IPS DF 6.9 (cell line): Measurements from ENCODE around the gene TSSC4.

Source experiments
- DNase-seq: peaks from one replicate; pipeline ENCODE4 v3.0.0-alpha.2; 2013; ENCODE audit warnings: low read depth, low spot score
- H3K27ac ChIP-seq: one replicate; pipeline ENCODE4 v1.5.1; 2013; ENCODE audit warnings: low read length, control low read depth
- H3K27me3 ChIP-seq: 2 replicates; pipeline ENCODE4 v1.6.1; 2013; ENCODE audit warnings: mild to moderate bottlenecking, low read length; ENCODE audit not compliant: control insufficient read depth, insufficient read depth
- H3K36me3 ChIP-seq: 2 replicates; pipeline ENCODE4 v1.6.1; 2013; ENCODE audit warnings: low read length; ENCODE audit not compliant: control insufficient read depth, insufficient read depth
- H3K4me1 ChIP-seq: 2 replicates; pipeline ENCODE4 v1.6.1; 2013; ENCODE audit warnings: low read length; ENCODE audit not compliant: control insufficient read depth, insufficient read depth
- H3K4me3 ChIP-seq: 2 replicates; pipeline ENCODE4 v1.5.1; 2013; ENCODE audit warnings: mild to moderate bottlenecking, low read length
- H3K9me3 ChIP-seq: 2 replicates; pipeline ENCODE4 v1.6.1; 2013; ENCODE audit warnings: low read length, inconsistent platforms; ENCODE audit not compliant: control insufficient read depth, insufficient read depth
- WGBS: extraction: QIAGEN DNeasy Blood & Tissue Kit; methylation state at CpG from one replicate; pipeline ENCODE4 v1.1.7; 2013; ENCODE audit warnings: mixed read lengths, missing lambda C conversion rate; ENCODE audit not compliant: insufficient read length, insufficient coverage; 5-methylcytosine and 5-hydroxymethylcytosine counted together

TSSC4 gene

GRCh38 chr11:2387266-2387987 is 13.1 kb upstream of the TSSC4 start:
- no CpG with 5 or more reads among the region's 14 CpGs for whole genome bisulfite sequencing
- H3K27me3 ChIP-seq, result no peaks in the 10 kb centered on the region
- no peak overlapping the region for H3K4me3 ChIP-seq
- peaks cover 10% of the 10 kb centered on the region; the same call in 1 of the 2 replicates for H3K4me1 ChIP-seq
- H3K36me3 ChIP-seq, result peaks cover 10% of the 10 kb centered on the region; the same call in 1 of the 2 replicates
- H3K9me3 ChIP-seq, result no peaks in the 10 kb centered on the region
- no peak for DNase-seq
- H3K27ac ChIP-seq, result no peak overlapping the region

GRCh38 chr11:2388431-2389376 is 11.8 kb upstream of the TSSC4 start:
- no peaks in the 10 kb centered on the region for H3K9me3 ChIP-seq
- no peaks in the 10 kb centered on the region for H3K27me3 ChIP-seq
- H3K27ac ChIP-seq, result no peak overlapping the region
- WGBS, result no CpG with 5 or more reads among the region's 15 CpGs
- peaks cover 8% of the 10 kb centered on the region; the same call in 1 of the 2 replicates for H3K4me1 ChIP-seq
- DNase-seq, result no peak
- H3K4me3 ChIP-seq, result no peak overlapping the region
- peaks cover 10% of the 10 kb centered on the region; the same call in 1 of the 2 replicates for H3K36me3 ChIP-seq

GRCh38 chr11:2389377-2390026 is 11.0 kb upstream of the TSSC4 start:
- H3K27ac ChIP-seq, result no peak overlapping the region
- no peaks in the 10 kb centered on the region for H3K9me3 ChIP-seq
- DNase-seq, result no peak
- peaks cover 10% of the 10 kb centered on the region; the same call in 1 of the 2 replicates for H3K36me3 ChIP-seq
- H3K4me1 ChIP-seq, result peaks cover 6% of the 10 kb centered on the region; the same call in 1 of the 2 replicates
- H3K4me3 ChIP-seq, result no peak overlapping the region
- no CpG with 5 or more reads among the region's 14 CpGs for WGBS
- no peaks in the 10 kb centered on the region for H3K27me3 ChIP-seq

DNA sequence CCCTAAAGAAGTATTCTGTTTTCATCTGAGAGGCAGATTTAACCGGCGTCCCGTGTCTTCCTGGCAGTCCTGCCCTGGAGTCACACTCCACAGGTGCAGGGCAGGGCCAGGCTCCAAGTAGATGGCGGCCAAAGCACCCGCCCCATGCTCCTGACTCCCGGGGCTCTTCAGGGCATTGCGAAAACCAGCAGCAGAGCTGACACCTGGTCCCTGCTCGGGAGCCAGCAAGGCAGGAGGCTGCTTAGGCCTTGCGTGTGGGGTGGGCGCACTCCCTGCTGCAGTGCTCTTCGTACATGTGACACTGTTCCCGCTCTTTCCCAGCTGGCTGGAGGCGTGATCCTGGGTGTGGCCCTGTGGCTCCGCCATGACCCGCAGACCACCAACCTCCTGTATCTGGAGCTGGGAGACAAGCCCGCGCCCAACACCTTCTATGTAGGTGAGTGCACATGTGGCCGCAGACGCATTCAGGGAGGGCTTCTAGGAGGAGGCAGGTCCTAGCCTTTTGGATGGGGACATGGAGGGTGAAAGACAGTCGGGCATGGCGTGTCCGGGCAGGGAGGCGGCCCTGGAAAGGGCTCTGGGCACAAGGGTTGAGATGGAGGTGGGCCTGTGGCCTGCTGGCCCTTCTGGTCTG is 10.3 kb upstream of the TSSC4 start:
- Histone ChIP-seq H3K4me1 (peaks cover 6% of the 10 kb centered on the region; the same call in 1 of the 2 replicates), H3K9me3 (no peaks in the 10 kb centered on the region), H3K27ac (no peak overlapping the region), H3K27me3 (no peaks in the 10 kb centered on the region), H3K36me3 (peaks cover 10% of the 10 kb centered on the region; the same call in 1 of the 2 replicates), H3K4me3 (no peak overlapping the region)
- WGBS, result no CpG with 5 or more reads among the region's 23 CpGs
- no peak for DNase-seq

GRCh38 chr11:2390725-2391151 is 9.8 kb upstream of the TSSC4 start:
- Histone ChIP-seq H3K4me3 (no peak overlapping the region), H3K4me1 (peaks cover 6% of the 10 kb centered on the region; the same call in 1 of the 2 replicates), H3K36me3 (peaks cover 15% of the 10 kb centered on the region), H3K27ac (no peak overlapping the region), H3K9me3 (no peaks in the 10 kb centered on the region), H3K27me3 (no peaks in the 10 kb centered on the region)
- DNase-seq, result no peak
- WGBS, result no CpG with 5 or more reads among the region's 8 CpGs

GRCh38 chr11:2391181-2391975 is 9.2 kb upstream of the TSSC4 start:
- WGBS, result no CpG with 5 or more reads among the region's 20 CpGs
- Histone ChIP-seq H3K36me3 (peaks cover 19% of the 10 kb centered on the region), H3K4me1 (peaks cover 6% of the 10 kb centered on the region; the same call in 1 of the 2 replicates)

DNA sequence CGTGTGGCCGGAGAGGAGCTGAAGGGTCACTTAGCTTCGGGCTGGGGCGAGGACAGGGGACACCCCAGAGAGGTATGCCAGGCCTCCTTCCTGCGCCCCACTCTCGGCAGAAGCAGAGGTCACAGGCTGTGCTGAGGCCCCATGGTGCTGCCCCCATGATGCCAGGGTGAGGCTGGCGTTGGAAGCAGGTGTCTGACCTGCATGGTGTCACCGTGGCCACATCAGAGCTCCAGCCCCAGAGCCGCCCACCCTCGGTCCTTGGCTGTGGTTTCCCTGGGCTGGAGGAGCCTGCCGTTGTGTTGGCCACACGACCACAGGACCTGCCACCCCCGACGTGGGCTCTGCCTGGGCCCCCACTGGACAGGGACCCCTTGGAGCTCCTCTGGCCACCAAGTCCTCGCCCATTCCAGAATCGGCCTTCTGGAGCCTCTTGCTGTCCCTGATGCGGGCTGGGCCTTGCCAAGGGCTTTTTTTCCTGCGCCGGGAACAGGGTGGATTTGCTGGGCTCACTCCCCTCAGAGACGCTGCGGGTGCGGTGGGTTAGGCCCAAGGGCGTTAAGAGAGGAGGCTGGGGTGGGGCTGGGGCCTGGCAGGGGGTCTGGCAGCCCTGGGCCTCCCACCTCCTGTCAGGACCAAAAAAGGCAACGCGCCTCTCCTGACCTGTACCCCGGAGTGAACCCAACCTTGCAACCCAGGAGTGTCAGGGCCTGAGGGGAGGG is 8.2 kb upstream of the TSSC4 start:
- no peak overlapping the region for H3K4me3 ChIP-seq
- no peak overlapping the region for H3K27ac ChIP-seq
- WGBS, result no CpG with 5 or more reads among the region's 26 CpGs
- H3K9me3 ChIP-seq, result no peaks in the 10 kb centered on the region
- no peaks in the 10 kb centered on the region for H3K27me3 ChIP-seq
- peaks cover 19% of the 10 kb centered on the region for H3K36me3 ChIP-seq
- H3K4me1 ChIP-seq, result peaks cover 6% of the 10 kb centered on the region; the same call in 1 of the 2 replicates
- DNase-seq, result no peak

More at GRCh38 chr11:2391181-2391975, 9.2 kb upstream of the TSSC4 start:
- H3K27me3 ChIP-seq, result no peaks in the 10 kb centered on the region
- no peak for DNase-seq
- H3K9me3 ChIP-seq, result no peaks in the 10 kb centered on the region
- no peak overlapping the region for H3K27ac ChIP-seq
- H3K4me3 ChIP-seq, result no peak overlapping the region

DNA sequence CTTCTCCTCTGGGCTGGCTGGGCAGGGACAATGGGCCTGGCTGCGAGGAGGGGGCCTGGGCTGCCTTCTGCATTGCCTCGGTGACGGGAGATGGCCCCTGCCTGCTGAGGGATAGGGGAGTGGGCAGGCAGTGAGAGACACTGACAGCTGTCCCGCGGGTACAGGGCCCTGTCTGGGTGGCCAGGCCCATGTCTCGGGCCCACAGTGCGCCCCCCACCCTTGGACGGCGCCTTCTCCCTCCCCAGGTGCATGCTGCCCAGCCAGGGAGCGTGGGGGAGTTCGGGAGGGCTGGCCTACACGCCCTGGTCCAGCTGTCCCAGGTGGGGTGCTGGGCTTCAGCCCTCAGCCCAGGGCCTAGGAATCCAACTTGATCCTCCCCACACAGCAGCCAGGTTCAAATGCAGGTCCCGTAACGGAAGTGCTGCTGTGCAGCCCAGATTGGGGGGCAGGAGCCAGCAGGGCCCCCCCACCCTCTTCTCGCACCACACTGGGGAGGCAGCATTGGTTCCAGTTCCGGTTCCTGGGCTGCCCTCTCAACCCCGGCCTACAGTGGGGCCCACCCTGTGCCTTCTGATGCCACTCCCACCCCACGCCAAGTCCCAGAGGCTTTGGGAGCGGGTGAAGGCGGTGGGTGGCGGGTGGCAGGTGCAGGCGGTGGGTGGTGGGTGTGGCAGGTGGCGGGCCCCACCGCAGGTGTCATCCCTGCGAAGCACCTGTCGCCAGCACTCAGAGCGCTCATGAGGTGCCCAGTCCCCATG is 7.3 kb upstream of the TSSC4 start:
- Histone ChIP-seq H3K9me3 (no peaks in the 10 kb centered on the region), H3K27me3 (no peaks in the 10 kb centered on the region), H3K4me1 (peaks cover 6% of the 10 kb centered on the region; the same call in 1 of the 2 replicates), H3K27ac (no peak overlapping the region), H3K4me3 (no peak overlapping the region), H3K36me3 (peaks cover 19% of the 10 kb centered on the region)
- WGBS, result no CpG with 5 or more reads among the region's 27 CpGs
- DNase-seq, result no peak
